ENCODE data around the gene ATXN10. TPM values are rescaled to one million over a fixed set of nuclear protein-coding genes. Genes with fewer than 3 reads are reported as not detected.

Gene ATXN10
- total and polyA plus RNA-seq, 2 of the 8 experiments (the other 6 are each of a cell fraction or from before 2014, with no cell fraction given): 134 to 210 TPM

- no peak for TF ChIP-seq CHD7 (IDR thresholded peaks at IDR 0.05; ENCODE audit: insufficient replicate concordance, low read length)
- no peak for TF ChIP-seq RBBP5 (IDR thresholded peaks at IDR 0.05; ENCODE audit: borderline replicate concordance, low read depth, low read length)
- TF ChIP-seq CTBP2 (IDR thresholded peaks at IDR 0.05; ENCODE audit: borderline replicate concordance, insufficient read depth, insufficient read length, low read length): no peak
- no peak for TF ChIP-seq MAX (IDR thresholded peaks at IDR 0.05)
- TF ChIP-seq BACH1 (IDR thresholded peaks at IDR 0.05; ENCODE audit: low read length): no peak
- no peak for TF ChIP-seq CBX8 (IDR thresholded peaks at IDR 0.05; ENCODE audit: borderline replicate concordance, low read depth, low read length)
- no peak for TF ChIP-seq SP2 (IDR thresholded peaks at IDR 0.05; ENCODE audit: low read length)
- no peak for TF ChIP-seq JUN (IDR thresholded peaks at IDR 0.05; ENCODE audit: low read depth, low read length)
- no peak for TF ChIP-seq TAF7 (optimal IDR thresholded peaks at IDR 0.05; ENCODE audit: borderline replicate concordance, low read depth, low read length)
- TF ChIP-seq TCF12 (IDR thresholded peaks at IDR 0.05; ENCODE audit: low read depth, low read length): no peak
- no peak for TF ChIP-seq GTF2F1 (IDR thresholded peaks at IDR 0.05; ENCODE audit: borderline replicate concordance, low read depth, low read length)
- no peak for TF ChIP-seq SIN3A (conservative IDR thresholded peaks at IDR 0.05 in 1 of 2, IDR thresholded peaks at IDR 0.05 in 1 of 2; ENCODE audit: low read depth in 1 of 2, low read length in 2 of 2)
Observed at GRCh38 chr22:45814198-45814597, 142.6 kb downstream of the ATXN10 start (continued).

Measured in H1 (cell line).